B cell (primary cell): ENCODE measurements around the gene MAN2B2. TPM values are rescaled to one million over a fixed set of nuclear protein-coding genes. Genes with fewer than 3 reads are reported as not detected.

Experiments used
- ATAC-seq: fragments of 200-7000 bp; cut with Tn5 transposase; one replicate; pipeline ENCODE4 v1.10.0; 2021; ENCODE audit warnings: low read depth, mild to moderate bottlenecking, moderate number of reproducible peaks, moderate library complexity
- CTCF ChIA-PET: fragments of 350-600 bp; sonication (Branson Sonifier 250); formaldehyde crosslinking; loops from one replicate; lab custom pipeline; 2021; ENCODE audit warnings: antibody characterized with exemption, inconsistent platforms; lab: Charles Lee
- POLR2A ChIA-PET: fragments of 350-600 bp; sonication (Branson Sonifier 250); formaldehyde crosslinking; loops from one replicate; lab custom pipeline; 2021; ENCODE audit warnings: antibody characterized with exemption; lab: Charles Lee
- DNase-seq: peaks from one replicate; pipeline ENCODE4 v3.0.0; 2013
- H2AFZ ChIP-seq: 2 replicates; pipeline ENCODE4 v1.6.1; 2012; ENCODE audit warnings: mild to moderate bottlenecking, low read depth, low read length; ENCODE audit not compliant: insufficient read depth, poor library complexity, severe bottlenecking
- H3K27ac ChIP-seq, 2 donors: 1 replicate in 1 of 2; 2 replicates in 1 of 2; pipeline ENCODE4 v1.5.1; 2012 to 2013; ENCODE audit warnings: low read length in 2 of 2, mild to moderate bottlenecking in 2 of 2, moderate library complexity in 1 of 2
- H3K27me3 ChIP-seq, 4 experiments: fragments of 200-600 bp in 1 of 4; sonication (generic) in 1 of 4; replicated peaks in 1 of 4; 1 replicate in 2 of 4; 2 replicates in 2 of 4; pipeline versions ENCODE4 v1.6.1 to v1.7.0; 2013 to 2016; ENCODE audit warnings: low read length in 3 of 4, mild to moderate bottlenecking in 2 of 4, mixed read lengths in 1 of 4, moderate library complexity in 1 of 4; ENCODE audit not compliant: insufficient read depth in 4 of 4, control insufficient read depth in 3 of 4; ENCODE audit errors: control extremely low read depth in 1 of 4
- H3K36me3 ChIP-seq, 2 experiments: replicated peaks in 1 of 2; 1 replicate in 1 of 2; 2 replicates in 1 of 2; pipeline versions ENCODE4 v1.6.1 to v1.7.1; 2013; ENCODE audit warnings: low read length in 1 of 2; ENCODE audit not compliant: insufficient read depth in 2 of 2, control insufficient read depth in 1 of 2; ENCODE audit errors: control extremely low read depth in 1 of 2, extremely low read depth in 1 of 2
- H3K4me1 ChIP-seq, 2 donors: fragments of 200-600 bp in 1 of 2; sonication (generic) in 1 of 2; 1 replicate in 1 of 2; 2 replicates in 1 of 2; pipeline versions ENCODE4 v1.5.1 to v1.6.1; 2013 to 2017; ENCODE audit warnings: low read length in 2 of 2; ENCODE audit not compliant: control insufficient read depth in 2 of 2, insufficient read depth in 2 of 2
- H3K4me2 ChIP-seq: replicated peaks from 2 replicates; pipeline ENCODE3; 2012; ENCODE audit warnings: mild to moderate bottlenecking, low read depth, low read length; ENCODE audit not compliant: poor library complexity, severe bottlenecking
- H3K4me3 ChIP-seq, 5 experiments: fragments of 200-600 bp in 1 of 5; sonication (generic) in 1 of 5; 1 replicate in 3 of 5; 2 replicates in 2 of 5; pipeline versions ENCODE4 v1.5.1 to v1.7.0; 2011 to 2016; ENCODE audit warnings: low read length in 4 of 5, mild to moderate bottlenecking in 4 of 5, low read depth in 2 of 5, control low read depth in 1 of 5, moderate library complexity in 1 of 5; ENCODE audit not compliant: insufficient read depth in 1 of 5; ENCODE audit errors: control extremely low read depth in 1 of 5, extremely low read depth in 1 of 5
- H3K79me2 ChIP-seq: fragments of 200-600 bp; sonication (generic); one replicate; pipeline ENCODE4 v1.6.0; 2016; ENCODE audit warnings: low read length; ENCODE audit not compliant: control insufficient read depth, insufficient read depth
- H3K9ac ChIP-seq: fragments of 200-600 bp; sonication (generic); 2 replicates; pipeline ENCODE4 v1.6.1; 2017; ENCODE audit warnings: mild to moderate bottlenecking, low read length, moderate library complexity
- H3K9me3 ChIP-seq, 3 donors: one replicate each; pipeline versions ENCODE4 v1.6.1 to v1.7.1; 2013; ENCODE audit warnings: low read length in 2 of 3; ENCODE audit not compliant: control insufficient read depth in 2 of 3, insufficient read depth in 1 of 3; ENCODE audit errors: control extremely low read depth in 1 of 3
- H4K20me1 ChIP-seq: 2 replicates; pipeline ENCODE4 v1.6.0; 2012; ENCODE audit warnings: mild to moderate bottlenecking, low read length; ENCODE audit not compliant: insufficient read depth, control insufficient read depth, poor library complexity, severe bottlenecking
- H3K27ac Mint-ChIP-seq: one replicate; pipeline ENCODE4 v1.8.0; 2021; ENCODE audit warnings: mixed read lengths
- H3K27me3 Mint-ChIP-seq: one replicate; pipeline ENCODE4 v1.8.0; 2021; ENCODE audit warnings: mixed read lengths
- H3K4me1 Mint-ChIP-seq: one replicate; pipeline ENCODE4 v1.8.0; 2021; ENCODE audit warnings: mixed read lengths
- H3K4me3 Mint-ChIP-seq: one replicate; pipeline ENCODE4 v1.8.0; 2021; ENCODE audit warnings: mixed read lengths
- H3K9me3 Mint-ChIP-seq: one replicate; pipeline ENCODE4 v1.8.0; 2022; ENCODE audit warnings: mixed read lengths; ENCODE audit not compliant: insufficient read depth
- CTCF ChIP-seq: fragments of 200-600 bp; IDR thresholded peaks from one replicate; pipeline ENCODE4 v1.8.0; 2022; ENCODE audit warnings: antibody characterized with exemption, mild to moderate bottlenecking
- EZH2 ChIP-seq: IDR thresholded peaks from 2 replicates; pipeline ENCODE4 v1.6.1; 2012; ENCODE audit warnings: borderline replicate concordance, low read depth, mild to moderate bottlenecking, moderate library complexity, low read length; ENCODE audit not compliant: insufficient read depth, poor library complexity, severe bottlenecking
- WGBS: methylation state at CpG from one replicate; pipeline ENCODE4 v1.1.5; 2013; ENCODE audit warnings: missing lambda C conversion rate; ENCODE audit not compliant: insufficient coverage; 5-methylcytosine and 5-hydroxymethylcytosine counted together
- intact Hi-C: fragments of 100-400 bp; cut with micrococcal nuclease; formaldehyde crosslinking; loops from one replicate; pipeline ENCODE4 v1.10.0; 2022
- polyA plus RNA-seq: library from polyadenylated mRNA; depleted of rRNA; stranded (reverse); fragments of >200 nt; gene quantifications from 2 replicates; pipeline ENCODE4 v1.2.3, GENCODE V29; 2012
- total RNA-seq, 2 donors: library from RNA; stranded (reverse); fragments of 120-200 nt in 1 of 2; gene quantifications; 1 replicate in 1 of 2; 2 replicates in 1 of 2; pipeline versions ENCODE4 v1.2.3 to v1.2.4, GENCODE V29; 2013 to 2022

The MAN2B2 gene
- total and polyA plus RNA-seq, 2 donors (not counting 1 experiment from before 2014, with no cell fraction given) = 35.0 to 37.0 TPM

GRCh38 chr4:6601661-6602250 is 26.8 kb downstream of the MAN2B2 start:
- H3K79me2 ChIP-seq = no peaks in the 10 kb centered on the region
- no peaks in the 10 kb centered on the region for H3K27me3 ChIP-seq
- Mint-ChIP-seq H3K4me3 (no peak overlapping the region), H3K27me3 (no peaks in the 10 kb centered on the region), H3K4me1 (no peaks in the 10 kb centered on the region), H3K27ac (no peak overlapping the region), H3K9me3 (no peaks in the 10 kb centered on the region)
- ChIA-PET POLR2A (no interaction called here), CTCF (no interaction called here)
- no peak for TF ChIP-seq CTCF
- TF ChIP-seq EZH2 = no peak
- no peak overlapping the region for H3K4me2 ChIP-seq
- no peaks in the 10 kb centered on the region for H4K20me1 ChIP-seq
- WGBS = over 99% methylated on average over 10 of the region's 10 CpGs
- intact Hi-C loops = no loop called here
- no peak overlapping the region for H3K4me3 ChIP-seq
- peaks cover 0 to 38% (median 6%) of the 10 kb centered on the region in 3 donors for H3K9me3 ChIP-seq
- H3K27ac ChIP-seq = no peak overlapping the region
- no peak for ATAC-seq
- no peak for DNase-seq
- H3K9ac ChIP-seq = no peak overlapping the region
- no peaks in the 10 kb centered on the region for H3K4me1 ChIP-seq
- peaks cover 20 to 86% of the 10 kb centered on the region in 2 experiments for H3K36me3 ChIP-seq
- no peak overlapping the region for H2AFZ ChIP-seq

GRCh38 chr4:6602289-6602688 is 27.3 kb downstream of the MAN2B2 start:
- H3K27ac Mint-ChIP-seq = no peak overlapping the region
- no peak overlapping the region for H3K4me3 Mint-ChIP-seq
- H3K4me3 ChIP-seq = no peak overlapping the region
- H3K9me3 Mint-ChIP-seq = no peaks in the 10 kb centered on the region
- H3K36me3 ChIP-seq = peaks cover 21 to 83% of the 10 kb centered on the region in 2 experiments
- H3K9me3 ChIP-seq = peaks cover 0 to 38% (median 6%) of the 10 kb centered on the region in 3 donors
- H3K27me3 ChIP-seq = no peaks in the 10 kb centered on the region
- no peak overlapping the region for H2AFZ ChIP-seq
- H3K4me1 Mint-ChIP-seq = no peaks in the 10 kb centered on the region
- no peak overlapping the region for H3K4me2 ChIP-seq
- no peak for DNase-seq
- no peak for ATAC-seq
- no peaks in the 10 kb centered on the region for H3K4me1 ChIP-seq
- ChIA-PET CTCF (interaction anchor here (0.7 kb wide), 1 partner anchor 466 kb away, joined by 5 read pairs; no protein-coding TSS in a partner anchor), POLR2A (no interaction called here)
- no peak overlapping the region for H3K9ac ChIP-seq
- H3K27me3 Mint-ChIP-seq = no peaks in the 10 kb centered on the region
- intact Hi-C loops = no loop called here
- WGBS = 100% methylated on average over 1 of the region's 6 CpGs
- H3K79me2 ChIP-seq = no peaks in the 10 kb centered on the region
- no peaks in the 10 kb centered on the region for H4K20me1 ChIP-seq
- TF ChIP-seq CTCF = no peak
- TF ChIP-seq EZH2 = no peak
- H3K27ac ChIP-seq = no peak overlapping the region
